ENCODE data around the gene SLC29A1.
"Not testable (repeated sequence)": the region's sequence is repeated elsewhere in the genome, so short reads cannot be mapped to it uniquely, and the experiment has no call there.

Gene SLC29A1

GRCh38 chr6:44194326-44194725, 29.1 kb upstream of the SLC29A1 start:
- peak; percentile 16 for DNase-seq (ENCODE audit: low spot score)

DNA sequence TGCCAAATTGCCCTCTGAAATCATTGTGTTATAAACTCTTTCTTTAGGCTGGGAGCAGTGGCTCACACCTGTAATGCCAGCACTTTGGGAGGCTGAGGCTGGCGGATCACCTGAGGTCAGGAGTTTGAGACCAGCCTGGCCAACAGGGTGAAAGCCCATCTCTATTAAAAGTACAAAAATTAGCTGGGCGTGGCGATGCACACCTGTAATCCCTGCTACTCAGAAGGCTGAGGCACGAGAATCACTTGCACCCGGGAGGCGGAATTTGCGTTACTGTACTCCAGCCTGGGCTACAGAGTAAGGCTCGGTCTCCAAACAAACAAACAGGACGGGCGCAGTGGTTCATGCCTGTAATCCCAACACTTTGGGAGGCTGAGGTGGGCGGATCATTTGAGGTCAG, 27.0 kb upstream of the SLC29A1 start:
- not testable (repeated sequence) for DNase-seq (ENCODE audit: low spot score)

DNA sequence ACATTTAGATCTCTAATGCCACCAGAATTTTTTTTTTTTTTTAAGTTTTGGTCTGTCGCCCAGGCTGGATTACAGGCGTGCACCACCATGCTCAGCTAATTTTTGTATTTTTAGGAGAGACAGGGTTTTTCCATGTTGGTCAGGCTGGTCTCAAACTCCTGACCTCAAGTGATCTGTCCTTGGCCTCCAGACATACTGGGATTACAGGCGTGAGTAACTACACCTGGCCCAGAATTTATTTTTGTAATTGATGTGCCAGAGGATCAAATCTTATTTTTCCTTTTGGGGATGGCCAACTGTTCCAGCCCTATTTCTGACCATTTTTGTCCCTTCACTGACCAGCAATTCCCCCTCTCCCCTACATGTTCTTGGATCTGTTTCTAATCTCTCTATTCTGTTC, 24.7 kb upstream of the SLC29A1 start:
- no peak for DNase-seq (ENCODE audit: low spot score)

GRCh38 chr6:44199883-44200282, 23.5 kb upstream of the SLC29A1 start:
- no peak for DNase-seq (ENCODE audit: low spot score)

DNA sequence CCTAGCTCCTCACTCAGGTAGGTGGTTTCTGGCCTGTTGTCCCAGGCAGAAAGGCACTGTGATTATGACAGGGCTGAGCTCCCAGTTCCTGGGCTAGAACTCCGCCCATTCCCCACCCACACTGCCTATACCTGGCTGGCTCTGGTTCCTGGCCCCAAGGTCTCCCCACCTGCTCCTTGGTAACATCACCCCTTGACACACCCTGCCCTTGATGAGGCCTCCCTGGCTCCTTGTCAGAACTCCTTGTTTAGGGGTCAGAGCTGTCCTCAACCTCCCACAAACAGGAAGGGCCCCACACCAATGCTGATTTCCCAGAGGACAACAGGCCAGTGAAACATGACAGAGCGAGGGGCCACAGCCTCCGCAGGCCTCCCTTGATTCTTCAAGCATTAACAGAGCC, 22.2 kb upstream of the SLC29A1 start:
- DNase-seq (ENCODE audit: low spot score) = peak; percentile 18

- DNase-seq (ENCODE audit: low spot score) = no peak
Measured at GRCh38 chr6:44201638-44202303, 21.6 kb upstream of the SLC29A1 start.

GRCh38 chr6:44202332-44202971, 20.9 kb upstream of the SLC29A1 start:
- no peak for DNase-seq (ENCODE audit: low spot score)

DNA sequence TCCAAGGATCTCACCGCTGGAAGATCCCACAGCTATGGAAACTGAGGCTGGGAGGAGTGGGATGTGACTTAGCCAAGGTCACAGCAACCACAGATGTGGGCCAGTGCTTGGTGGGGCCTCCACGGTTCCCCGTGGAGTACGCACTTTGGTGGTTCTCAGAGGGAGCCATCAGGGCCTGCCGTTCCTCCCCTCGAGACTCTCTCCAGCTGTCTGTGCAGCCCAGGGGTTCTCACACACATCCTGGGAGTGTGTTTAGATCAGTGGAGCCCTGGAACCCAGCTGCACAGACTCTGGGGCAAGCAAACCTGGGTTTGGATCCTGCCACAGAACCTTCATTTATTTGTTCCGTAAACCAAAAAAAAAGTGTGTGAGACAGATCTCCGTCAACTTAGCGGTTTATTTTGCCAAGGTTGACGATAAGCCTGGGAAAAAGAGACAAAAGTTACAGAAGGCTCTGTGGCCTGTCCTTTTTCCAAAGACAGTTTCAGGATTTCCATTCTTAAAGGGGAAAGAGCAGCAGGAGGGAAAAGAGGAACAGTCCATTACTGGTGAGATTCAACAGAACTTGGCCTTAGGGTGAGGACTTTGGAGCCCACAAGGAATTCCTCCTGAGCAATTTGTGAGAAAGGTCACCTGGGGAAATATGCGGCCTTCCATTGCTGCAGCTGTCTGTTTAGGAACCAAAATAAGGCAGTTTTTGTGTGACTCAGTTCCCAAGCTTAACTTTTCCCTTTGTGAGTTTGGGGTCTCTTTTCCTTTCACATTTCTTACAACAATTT, 20.2 kb upstream of the SLC29A1 start:
- DNase-seq (ENCODE audit: low spot score) = peak; percentile 20

DNA sequence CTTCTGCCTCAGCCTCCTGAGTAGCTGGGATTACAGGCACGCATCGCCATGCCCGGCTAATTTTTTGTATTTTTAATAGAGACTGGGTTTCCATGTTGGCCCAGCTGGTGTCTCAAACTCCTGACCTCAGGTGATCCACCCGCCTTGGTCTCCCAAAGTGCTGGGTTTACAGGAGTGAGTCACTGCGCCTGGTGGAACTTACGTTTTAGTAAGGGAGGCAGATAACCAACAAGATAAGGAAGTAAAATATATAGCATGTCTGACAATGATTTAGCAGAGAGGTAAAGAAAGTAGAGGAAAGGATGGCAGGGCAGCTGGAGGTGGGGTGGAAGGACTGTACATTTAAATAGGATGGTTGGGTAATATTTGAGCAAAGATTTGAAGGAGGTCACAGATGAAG, 19.4 kb upstream of the SLC29A1 start:
- DNase-seq (ENCODE audit: low spot score) = no peak

- no peak for DNase-seq (ENCODE audit: low spot score)
Measured at GRCh38 chr6:44207966-44208365, 15.4 kb upstream of the SLC29A1 start.

DNA sequence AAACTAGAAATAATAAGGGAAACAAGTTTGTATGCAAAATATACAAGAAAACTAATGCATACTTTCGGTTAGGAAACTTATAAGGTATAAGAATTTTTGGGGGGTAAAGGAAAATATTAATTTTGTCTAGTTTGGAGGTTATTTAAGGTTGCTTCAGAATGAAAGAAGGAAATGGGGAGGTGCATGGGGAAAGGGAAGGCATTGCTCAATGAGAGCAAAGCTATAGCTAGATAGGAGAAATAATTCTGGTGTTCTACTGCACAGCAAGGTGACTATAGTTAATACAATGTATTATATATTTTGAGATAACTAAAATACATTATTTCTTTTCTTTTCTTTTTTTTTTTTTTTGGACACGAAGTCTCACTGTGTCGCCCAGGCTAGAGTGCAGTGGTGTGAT, 12.1 kb upstream of the SLC29A1 start:
- no peak for DNase-seq (ENCODE audit: low spot score)

- DNase-seq (ENCODE audit: low spot score) = no peak
Measured at GRCh38 chr6:44214307-44214706, 9.1 kb upstream of the SLC29A1 start.

DNA sequence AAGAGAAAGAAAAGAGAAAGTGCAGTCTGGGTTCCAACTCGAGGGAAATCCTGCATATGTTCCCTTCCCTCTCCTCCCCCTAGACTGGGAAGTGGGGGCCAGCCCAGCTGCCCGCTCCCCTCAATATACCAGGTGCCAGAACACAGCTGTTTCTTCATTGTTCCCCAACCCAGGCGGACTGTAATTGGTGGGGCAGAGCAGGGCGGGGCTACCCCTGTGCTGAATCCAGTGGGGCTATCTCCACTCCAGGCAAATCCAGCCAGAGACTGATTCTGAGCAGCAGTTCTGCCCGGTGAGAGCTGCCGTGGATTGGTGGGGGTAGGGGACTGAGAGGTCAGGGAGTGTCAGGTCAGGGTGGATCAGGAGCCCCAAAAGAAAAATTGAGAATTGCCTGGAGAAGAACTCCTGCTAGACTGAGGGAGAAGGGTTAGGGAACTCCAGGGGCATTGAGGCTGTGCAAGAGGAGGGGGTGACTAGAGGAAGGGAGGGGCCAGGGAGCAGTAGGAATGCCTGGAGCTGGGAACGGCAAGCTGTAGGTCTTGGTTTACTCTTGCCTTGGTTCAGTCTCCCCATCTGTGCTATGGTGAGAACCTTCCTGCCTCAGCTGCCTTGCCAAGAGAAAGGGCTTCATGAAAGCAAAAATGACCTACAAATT, 6.6 kb upstream of the SLC29A1 start, which contains the start of gene MYMX:
MYMX (plus strand) TSS at position 250 of the 655 bp plus-strand sequence. CDS start 546 bp downstream, outside the sequence.
- peak; percentile 27 for DNase-seq (ENCODE audit: low spot score)

- peak; percentile 33 for DNase-seq (ENCODE audit: low spot score)
Measured at GRCh38 chr6:44217332-44218143, 5.9 kb upstream of the SLC29A1 start.

GRCh38 chr6:44219053-44219814, 4.2 kb upstream of the SLC29A1 start:
- no peak for DNase-seq (ENCODE audit: low spot score)

DNA sequence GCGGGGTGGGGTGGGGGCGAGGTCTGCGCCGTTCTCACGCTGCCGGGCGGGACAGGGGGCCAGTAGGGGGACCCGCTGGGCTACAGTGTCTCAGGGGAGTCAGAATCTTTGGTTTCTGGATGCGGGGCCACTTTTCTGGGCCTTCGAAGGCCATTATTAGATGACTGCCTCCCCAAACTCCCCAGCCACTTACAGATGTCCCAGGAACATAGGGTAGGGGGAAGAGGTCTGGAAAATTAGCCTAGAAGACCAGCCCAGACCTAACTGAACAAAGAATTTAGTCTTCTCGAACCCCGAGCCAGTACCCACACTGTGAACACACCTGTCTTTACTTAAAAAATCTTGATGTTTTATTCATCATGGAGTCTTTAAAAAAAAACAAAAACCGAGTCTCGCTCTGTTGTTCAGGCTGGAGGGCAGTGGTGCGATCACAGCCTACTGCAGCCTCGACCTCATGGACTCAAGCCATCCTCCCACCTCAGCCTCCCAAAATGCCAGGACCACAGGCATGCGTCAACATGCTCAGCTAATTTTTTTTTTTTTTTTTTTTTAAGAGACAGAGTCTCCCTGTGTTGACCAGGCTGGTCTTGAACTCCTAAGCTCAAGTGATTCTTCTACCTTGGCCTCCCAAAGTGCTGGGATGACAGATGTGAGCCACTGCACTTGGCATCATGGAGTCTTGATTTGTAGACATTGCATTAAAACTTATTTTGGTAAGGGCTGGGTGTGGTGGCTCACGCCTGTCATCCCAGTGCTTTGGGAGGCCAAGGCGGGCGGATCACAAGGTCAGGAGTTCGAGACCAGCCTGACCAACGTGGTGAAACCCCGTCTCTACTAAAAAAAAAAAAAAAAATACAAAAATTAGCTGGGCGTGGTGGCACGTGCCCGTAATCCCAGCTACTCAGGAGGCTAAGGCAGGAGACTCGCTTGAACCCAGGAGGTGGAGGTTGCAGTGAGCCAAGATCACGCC, 3.3 kb upstream of the SLC29A1 start:
- DNase-seq (ENCODE audit: low spot score) = no peak

DNA sequence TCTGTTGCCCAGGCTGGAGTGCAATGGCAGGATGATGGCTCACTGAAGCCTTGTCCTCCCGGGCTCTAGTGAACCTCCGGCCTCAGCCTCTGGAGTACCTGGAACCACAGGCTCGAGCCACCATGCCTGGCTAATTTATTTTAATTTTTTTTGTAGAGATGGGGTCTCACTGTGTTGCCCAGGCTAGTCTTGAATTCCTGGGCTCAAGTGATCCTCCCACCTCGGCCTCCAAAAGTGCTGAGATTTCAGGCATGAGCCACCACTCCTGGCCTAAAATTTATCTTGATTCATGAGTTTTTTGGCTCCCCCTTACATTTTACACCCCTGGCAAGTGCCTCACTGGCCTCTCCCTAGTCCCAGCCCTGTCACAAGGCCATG, 2.5 kb upstream of the SLC29A1 start:
- no peak for DNase-seq (ENCODE audit: low spot score)

- peak; percentile 84 for DNase-seq (ENCODE audit: low spot score)
Measured at GRCh38 chr6:44221291-44221960, 2.0 kb upstream of the SLC29A1 start.

GRCh38 chr6:44221961-44222335, 1.4 kb upstream of the SLC29A1 start:
- no peak for DNase-seq (ENCODE audit: low spot score)

Measured in D341Med (cell line).